Fibroblast of skin of right quadriceps (primary cell): ENCODE data around the gene TDRD9.

Source experiments
- DNase-seq: peaks from one replicate; pipeline ENCODE4 v3.0.0-alpha.2; 2013

The TDRD9 gene

GRCh38 chr14:104078031-104078455, 149.8 kb downstream of the TDRD9 start:
- peak; percentile 79 for DNase-seq

- no peak for DNase-seq
Measured at GRCh38 chr14:104080376-104081260, 152.4 kb downstream of the TDRD9 start.

- DNase-seq, result no peak
Measured at GRCh38 chr14:104081261-104081835, 153.1 kb downstream of the TDRD9 start.

- DNase-seq, result no peak
Measured at GRCh38 chr14:104081951-104082464, 153.8 kb downstream of the TDRD9 start.

GRCh38 chr14:104082807-104083206, 154.6 kb downstream of the TDRD9 start:
- DNase-seq, result no peak

- DNase-seq, result no peak
Measured at GRCh38 chr14:104084251-104085002, 156.2 kb downstream of the TDRD9 start.

- no peak for DNase-seq
Measured at GRCh38 chr14:104085032-104085888, 157.0 kb downstream of the TDRD9 start, which contains the start of gene ASPG. ASPG (plus strand) TSS chr14:104085700; CDS start chr14:104085771, 71 bp downstream.

GRCh38 chr14:104085889-104086201, 157.6 kb downstream of the TDRD9 start:
- no peak for DNase-seq

GRCh38 chr14:104086210-104086660, 158.0 kb downstream of the TDRD9 start:
- no peak for DNase-seq

GRCh38 chr14:104086661-104087461, 158.6 kb downstream of the TDRD9 start:
- no peak for DNase-seq

GRCh38 chr14:104087505-104087904, 159.2 kb downstream of the TDRD9 start:
- no peak for DNase-seq

- DNase-seq, result no peak
Measured at GRCh38 chr14:104087981-104088850, 160.0 kb downstream of the TDRD9 start.

GRCh38 chr14:104090071-104090748, 162.0 kb downstream of the TDRD9 start:
- no peak for DNase-seq

- no peak for DNase-seq
Measured at GRCh38 chr14:104091061-104091926, 163.0 kb downstream of the TDRD9 start.

- no peak for DNase-seq
Measured at GRCh38 chr14:104091927-104092771, 163.9 kb downstream of the TDRD9 start.

GRCh38 chr14:104092931-104093365, 164.7 kb downstream of the TDRD9 start:
- DNase-seq, result no peak

- no peak for DNase-seq
Measured at GRCh38 chr14:104093366-104094055, 165.3 kb downstream of the TDRD9 start.
